ENCODE results near the gene CALCOCO1.
A peak's percentile ranks its signal among the peaks of the same experiment; 100 is the strongest.

Gene CALCOCO1, protein sequence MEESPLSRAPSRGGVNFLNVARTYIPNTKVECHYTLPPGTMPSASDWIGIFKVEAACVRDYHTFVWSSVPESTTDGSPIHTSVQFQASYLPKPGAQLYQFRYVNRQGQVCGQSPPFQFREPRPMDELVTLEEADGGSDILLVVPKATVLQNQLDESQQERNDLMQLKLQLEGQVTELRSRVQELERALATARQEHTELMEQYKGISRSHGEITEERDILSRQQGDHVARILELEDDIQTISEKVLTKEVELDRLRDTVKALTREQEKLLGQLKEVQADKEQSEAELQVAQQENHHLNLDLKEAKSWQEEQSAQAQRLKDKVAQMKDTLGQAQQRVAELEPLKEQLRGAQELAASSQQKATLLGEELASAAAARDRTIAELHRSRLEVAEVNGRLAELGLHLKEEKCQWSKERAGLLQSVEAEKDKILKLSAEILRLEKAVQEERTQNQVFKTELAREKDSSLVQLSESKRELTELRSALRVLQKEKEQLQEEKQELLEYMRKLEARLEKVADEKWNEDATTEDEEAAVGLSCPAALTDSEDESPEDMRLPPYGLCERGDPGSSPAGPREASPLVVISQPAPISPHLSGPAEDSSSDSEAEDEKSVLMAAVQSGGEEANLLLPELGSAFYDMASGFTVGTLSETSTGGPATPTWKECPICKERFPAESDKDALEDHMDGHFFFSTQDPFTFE

DNA sequence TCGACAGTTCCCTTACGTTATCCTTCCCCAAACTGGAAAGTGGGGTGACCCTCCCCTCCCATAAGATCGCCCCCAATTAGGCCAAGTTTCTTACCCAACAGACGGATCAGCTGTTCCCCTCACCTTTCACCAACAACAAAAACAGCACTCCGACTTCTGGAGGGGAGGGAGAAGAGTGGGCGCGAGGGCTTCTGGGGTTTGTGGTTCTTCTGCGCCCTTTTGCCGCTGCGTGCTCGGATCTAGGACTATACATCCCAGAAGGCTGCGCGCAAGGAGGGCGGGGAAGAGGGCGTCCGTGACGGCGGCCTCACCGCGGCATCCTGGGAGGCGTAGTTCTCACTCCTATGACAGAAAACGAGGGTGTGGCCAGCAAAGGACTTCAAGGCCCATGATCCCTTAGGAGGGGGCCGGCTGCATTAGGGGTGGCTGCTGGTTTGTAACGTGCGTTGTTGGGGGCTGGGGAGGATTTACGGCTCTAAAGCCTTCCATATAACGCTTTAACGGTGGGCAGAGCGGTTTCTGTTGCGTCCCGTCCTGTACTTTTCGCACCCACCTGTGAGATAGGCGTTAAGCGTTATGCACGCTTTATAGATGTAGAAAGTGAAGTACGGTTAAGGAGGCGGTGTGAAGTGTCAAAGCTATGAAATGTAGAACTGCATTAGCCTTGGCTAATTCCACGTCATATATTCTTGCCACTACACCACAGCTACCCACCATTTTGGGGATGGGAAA, at the start of gene CALCOCO1:
Gene CALCOCO1 (minus strand): TSS at position 143 of the 732 bp plus-strand sequence. CDS start 2,210 bp downstream, outside the sequence.
- peak within 1 kb of the TSS; percentile 50 for H3K27ac ChIP-seq
- TF ChIP-seq, protein P1, sequence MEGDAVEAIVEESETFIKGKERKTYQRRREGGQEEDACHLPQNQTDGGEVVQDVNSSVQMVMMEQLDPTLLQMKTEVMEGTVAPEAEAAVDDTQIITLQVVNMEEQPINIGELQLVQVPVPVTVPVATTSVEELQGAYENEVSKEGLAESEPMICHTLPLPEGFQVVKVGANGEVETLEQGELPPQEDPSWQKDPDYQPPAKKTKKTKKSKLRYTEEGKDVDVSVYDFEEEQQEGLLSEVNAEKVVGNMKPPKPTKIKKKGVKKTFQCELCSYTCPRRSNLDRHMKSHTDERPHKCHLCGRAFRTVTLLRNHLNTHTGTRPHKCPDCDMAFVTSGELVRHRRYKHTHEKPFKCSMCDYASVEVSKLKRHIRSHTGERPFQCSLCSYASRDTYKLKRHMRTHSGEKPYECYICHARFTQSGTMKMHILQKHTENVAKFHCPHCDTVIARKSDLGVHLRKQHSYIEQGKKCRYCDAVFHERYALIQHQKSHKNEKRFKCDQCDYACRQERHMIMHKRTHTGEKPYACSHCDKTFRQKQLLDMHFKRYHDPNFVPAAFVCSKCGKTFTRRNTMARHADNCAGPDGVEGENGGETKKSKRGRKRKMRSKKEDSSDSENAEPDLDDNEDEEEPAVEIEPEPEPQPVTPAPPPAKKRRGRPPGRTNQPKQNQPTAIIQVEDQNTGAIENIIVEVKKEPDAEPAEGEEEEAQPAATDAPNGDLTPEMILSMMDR (conservative IDR thresholded peaks at IDR 0.05) = no peak

DNA sequence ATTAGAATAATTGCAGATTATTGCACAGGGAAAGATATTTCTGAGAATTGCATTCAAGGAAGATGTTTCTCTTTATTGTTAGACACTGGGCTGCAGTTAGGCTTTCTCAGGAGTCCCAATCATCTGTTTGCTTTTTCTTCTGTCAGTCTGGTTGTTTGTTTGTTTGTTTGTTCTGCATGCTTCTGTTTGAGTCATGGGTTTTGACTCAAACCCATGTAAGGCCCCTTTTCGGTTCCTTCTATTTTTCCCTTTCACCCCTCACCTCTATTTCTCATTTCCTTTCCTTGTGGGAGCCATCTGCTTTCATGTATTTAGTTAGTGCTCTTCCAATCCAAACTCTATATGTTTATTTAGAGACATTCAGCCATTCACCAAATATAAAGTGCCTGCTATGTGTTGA, 49.6 kb upstream of the CALCOCO1 start:
- peak overlapping the region; percentile 77; the same call in 1 of the 2 replicates for H3K27ac ChIP-seq

DNA sequence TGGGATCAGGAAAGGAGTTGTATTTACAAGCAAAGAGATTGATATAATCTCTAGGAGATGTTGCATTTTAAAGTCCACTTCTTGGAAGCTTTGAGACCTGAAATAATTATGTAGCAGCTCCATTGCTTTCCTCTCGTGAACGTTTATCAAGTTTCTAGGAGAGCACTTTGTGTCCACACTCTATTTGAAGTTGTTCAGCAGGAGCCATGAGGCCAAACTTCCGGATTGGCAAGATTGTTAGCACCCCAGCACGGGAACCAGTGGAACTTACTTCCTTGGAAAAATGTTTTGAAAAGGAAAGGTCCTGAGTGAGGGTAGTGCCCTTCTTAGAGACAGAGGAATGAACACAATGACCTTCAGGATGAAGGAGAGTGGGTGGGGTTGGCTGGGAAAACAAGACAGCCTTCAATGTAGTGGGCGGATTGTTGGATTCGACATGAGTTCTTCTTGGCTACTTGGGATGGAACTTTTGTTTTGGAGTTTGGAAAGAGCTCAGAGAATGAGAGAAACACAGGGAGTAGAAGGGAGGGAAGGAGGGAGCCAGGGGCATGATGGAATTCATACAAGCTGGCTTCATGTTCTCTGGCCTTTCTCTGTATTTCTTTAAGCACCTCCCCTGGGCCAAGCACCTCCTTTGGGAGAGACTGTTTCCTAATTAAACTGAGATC, 48.4 kb upstream of the CALCOCO1 start:
- peak overlapping the region; percentile 10 for H3K27ac ChIP-seq
- TF ChIP-seq, protein P1 (conservative IDR thresholded peaks at IDR 0.05) = no peak

More for the DNA sequence above, 49.6 kb upstream of the CALCOCO1 start:
- TF ChIP-seq, protein P1 (conservative IDR thresholded peaks at IDR 0.05) = no peak

DNA sequence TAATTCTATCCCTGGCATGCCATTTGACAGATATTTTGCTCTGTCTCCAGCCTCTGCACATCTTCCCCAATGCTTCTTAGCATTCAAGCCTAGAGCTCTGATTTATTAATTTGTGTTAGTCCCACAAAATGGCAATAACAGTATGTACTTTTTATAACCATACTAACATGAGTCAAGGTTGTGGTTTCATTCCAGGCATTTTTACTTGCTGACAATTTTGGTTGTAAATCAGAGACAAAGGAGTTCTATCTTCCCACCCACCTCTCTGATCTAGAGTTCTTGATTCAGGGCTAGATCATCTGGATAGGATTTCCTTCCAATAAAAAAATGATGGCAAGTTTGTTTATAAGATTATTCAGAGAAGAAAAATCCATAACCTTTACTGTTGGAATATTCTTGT, 43.0 kb upstream of the CALCOCO1 start:
- H3K27ac ChIP-seq = no peak overlapping the region
- TF ChIP-seq, protein P1 (conservative IDR thresholded peaks at IDR 0.05) = no peak

DNA sequence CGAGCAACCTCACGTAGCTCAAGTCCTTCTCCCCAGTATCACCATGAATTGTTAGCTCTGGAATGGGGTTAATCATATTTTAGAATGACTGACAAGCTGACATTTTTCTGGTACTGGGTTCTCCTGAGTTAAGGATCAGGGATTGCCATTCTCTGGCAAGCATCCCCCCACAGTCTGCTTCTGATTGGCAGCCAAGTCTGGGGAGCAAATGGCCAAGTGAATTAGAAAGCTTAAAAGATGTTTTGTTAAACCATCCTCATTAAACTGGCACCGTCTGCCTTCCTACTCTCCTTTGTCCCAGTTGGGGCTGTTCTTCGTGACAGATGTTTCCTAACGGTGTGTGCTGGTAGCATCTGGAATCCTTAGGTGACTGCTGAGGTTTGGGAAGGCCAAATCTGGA, 41.7 kb upstream of the CALCOCO1 start:
- TF ChIP-seq, protein P1 (conservative IDR thresholded peaks at IDR 0.05) = no peak

DNA sequence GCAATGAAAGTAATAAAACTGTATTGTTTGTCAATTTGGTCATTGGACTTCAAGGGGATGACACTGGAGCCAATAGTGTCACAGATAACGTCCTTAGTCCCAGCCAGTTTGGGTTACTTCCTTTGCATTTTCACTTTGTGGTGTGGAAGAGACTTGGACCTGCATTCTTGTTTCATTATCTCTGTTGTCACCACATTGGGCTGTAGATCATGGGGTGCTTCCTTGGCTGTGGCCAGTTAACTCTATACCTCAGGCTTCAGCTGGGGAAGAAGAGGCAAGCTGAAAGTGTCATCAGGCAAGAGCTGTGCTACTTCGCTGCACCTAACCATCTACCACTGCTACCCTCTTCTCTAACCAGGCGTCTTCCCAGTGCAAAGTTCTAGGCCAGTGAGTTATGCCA, 39.6 kb upstream of the CALCOCO1 start:
- no peak overlapping the region for H3K27ac ChIP-seq
- TF ChIP-seq, protein P1 (conservative IDR thresholded peaks at IDR 0.05) = no peak

More for the DNA sequence above, 41.7 kb upstream of the CALCOCO1 start:
- H3K27ac ChIP-seq = no peak overlapping the region

All from VCaP (cell line).